Measurements from ENCODE around the gene TNFAIP2. TPM values are rescaled to one million over a fixed set of nuclear protein-coding genes. Genes with fewer than 3 reads are reported as not detected.
"Not testable (repeated sequence)": the region's sequence is repeated elsewhere in the genome, so short reads cannot be mapped to it uniquely, and the experiment has no call there.

The TNFAIP2 gene
- polyA plus RNA-seq, 3 donors = 24.6 to 405 (median 266) TPM

DNA sequence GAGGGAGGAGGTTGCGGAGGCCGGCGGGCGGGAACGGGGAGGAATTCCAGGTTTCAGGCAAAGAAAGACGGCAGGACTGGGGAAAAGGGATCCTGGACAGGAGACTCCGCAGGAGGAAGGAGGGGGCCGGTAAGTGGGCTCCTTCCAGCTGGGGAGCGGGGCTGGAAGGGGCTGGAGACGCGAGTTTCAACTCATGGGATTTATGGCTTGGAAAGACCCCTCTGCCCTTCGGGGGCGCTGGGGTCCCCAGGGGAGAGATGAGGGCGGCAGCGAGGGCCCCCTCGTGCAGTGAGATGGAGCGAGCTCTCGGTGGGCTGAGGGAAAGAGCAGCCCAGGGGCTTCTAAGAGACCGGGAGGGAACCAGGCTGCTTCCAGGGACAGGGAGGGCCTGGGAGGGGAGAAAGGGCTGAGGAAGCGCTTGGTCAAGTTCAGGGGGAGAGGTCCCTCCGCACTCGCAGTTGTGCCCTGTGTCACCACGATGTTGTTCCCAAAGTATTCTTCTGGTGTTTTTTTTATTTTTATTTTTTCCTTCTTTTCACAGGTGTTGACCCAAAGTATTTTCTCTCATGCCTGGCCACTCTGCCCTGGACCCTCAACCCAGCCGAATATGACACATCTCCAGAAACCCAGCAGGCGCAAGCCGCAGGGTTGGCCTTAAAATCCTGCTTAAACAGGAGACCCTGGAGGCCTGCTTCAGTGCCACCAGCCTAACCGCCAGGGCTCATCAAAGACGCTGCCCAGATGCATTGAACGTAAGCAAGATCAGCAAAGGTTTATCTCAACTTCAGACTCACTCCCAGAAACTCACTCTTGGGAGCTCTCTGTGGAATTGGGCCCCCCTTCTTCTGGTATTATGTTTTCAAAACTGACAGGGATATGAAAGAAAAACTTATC lies 16.1 kb downstream of the TNFAIP2 start:
- 64 to 69% (median 67%) methylated on average over 29 of the region's 29 CpGs for WGBS, 3 donors
- no peak overlapping the region for H3K27ac ChIP-seq (ENCODE audit: low read depth, low read length)

DNA sequence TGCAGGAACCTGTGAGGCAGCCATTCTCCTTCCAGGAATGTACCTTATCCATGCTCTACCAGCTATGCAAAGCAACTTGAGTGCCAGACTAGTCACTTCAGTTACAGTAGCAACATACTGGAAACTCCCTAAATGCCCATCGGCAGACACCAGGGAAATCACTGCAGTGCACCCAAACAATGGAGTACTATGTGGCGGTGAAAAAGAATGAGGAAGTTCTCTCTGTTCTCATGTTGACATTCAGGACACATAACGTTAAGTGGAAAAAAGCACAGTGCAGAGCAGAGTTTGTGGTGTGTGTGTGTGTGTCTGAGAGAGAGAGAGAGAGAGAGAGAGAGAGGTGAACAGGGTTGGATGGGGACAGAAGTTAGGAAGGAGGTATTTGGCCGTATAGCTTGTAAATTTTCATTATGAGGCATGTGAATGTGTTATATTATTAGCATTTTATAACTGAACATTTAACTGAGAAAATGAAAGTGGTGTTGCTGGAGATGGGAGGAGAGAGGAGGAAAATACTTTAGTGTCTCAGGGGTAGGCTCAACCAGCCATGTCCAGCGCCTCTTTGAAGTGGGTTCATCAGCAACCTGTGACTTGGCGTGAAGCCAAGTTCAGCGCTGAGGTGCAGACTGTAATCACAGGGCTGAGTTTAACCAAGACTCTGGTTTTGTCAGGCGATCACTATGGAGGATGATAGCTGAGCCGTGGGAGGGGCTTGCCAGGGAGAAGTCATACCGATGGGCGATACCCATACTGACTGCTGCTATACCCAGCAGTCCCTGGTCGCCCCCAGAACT lies 17.3 kb downstream of the TNFAIP2 start:
- no peak overlapping the region for H3K27ac ChIP-seq (ENCODE audit: low read depth, low read length)
- WGBS, 3 donors = 42 to 56% (median 54%) methylated on average over 12 of the region's 12 CpGs

DNA sequence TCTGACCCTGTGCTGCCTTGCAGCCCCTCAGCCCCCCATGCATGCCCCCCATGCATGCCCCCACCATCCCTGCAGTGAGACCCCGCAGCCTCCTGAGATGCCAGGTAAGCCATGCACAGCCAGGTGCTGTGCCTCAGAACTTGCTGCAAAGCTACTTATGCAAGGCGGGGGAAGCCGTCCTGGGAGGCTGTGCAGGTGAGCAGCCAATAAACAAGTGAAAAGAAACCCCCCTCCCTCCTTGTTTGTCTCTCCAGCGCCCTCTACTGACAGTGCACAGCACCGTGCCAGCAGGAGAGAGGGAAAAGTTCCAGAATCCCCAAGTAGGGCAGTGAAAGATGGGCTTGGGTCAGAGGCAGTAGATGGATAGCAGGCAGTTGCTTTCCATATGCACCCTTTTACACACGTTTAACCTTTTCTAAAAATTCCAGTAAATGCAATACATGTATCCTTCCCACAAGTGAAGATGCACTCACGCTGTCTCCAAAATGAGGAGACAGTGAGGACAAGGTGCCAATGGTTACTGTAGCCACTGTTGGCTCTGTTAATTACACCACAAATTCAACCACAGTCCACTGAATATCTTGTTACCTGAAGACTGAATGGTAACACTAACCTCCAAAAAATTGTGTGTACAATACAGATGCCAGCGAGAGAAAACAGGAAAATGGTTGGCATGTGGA lies 18.0 kb downstream of the TNFAIP2 start:
- H3K27ac ChIP-seq (ENCODE audit: low read depth, low read length) = no peak overlapping the region
- 25 to 38% (median 37%) methylated on average over 8 of the region's 8 CpGs for WGBS, 3 donors

DNA sequence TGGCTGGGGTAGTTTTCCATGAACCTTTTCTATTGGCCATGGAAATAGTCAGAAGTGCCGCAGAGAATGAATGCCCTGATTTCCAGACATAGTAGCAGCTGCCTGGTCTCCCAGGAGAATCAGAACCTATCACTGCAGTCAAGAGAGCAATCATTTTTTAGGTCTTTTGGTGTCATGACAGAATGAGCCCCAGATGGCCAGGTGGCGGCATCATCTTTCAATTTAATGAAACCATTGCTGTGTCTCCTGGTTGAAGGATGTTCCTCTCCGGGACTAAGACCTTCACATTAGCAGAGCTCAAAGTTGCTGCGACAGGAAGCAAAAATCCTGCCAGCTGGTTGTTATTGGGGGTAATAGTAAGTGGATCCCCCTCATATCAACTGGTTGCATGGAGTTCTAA lies 18.8 kb downstream of the TNFAIP2 start:
- H3K27ac ChIP-seq (ENCODE audit: low read depth, low read length) = no peak overlapping the region
- 59 to 93% (median 92%) methylated on average over 4 of the region's 4 CpGs for WGBS, 3 donors

DNA sequence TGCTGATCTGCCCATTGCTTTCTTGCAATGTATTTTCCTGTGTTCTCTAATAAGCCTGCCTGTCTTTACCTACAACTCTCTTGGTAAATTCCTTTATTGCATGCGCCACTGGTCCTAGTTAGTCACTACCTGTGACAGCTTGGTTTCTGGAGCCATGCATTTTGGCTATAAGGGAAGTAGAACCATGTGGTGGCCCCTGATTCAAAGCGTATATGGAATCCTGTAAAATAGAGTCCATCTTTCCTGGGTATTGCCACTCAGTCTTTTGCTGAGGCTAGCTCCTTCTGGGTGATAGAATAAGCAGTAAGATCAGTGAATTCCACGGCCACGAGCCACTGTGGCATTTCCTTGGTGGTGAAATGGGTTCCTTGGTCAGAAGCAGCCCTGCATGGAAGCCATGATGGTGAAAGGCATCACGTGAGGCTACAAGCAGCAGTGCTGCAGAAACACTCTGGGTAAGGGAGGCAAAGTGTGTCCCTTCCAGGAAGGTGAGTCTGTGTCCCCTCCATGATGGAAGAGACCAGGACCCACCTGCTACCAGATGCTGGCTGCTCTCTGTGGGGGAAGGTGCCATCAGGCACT lies 19.6 kb downstream of the TNFAIP2 start:
- no peak overlapping the region for H3K27ac ChIP-seq (ENCODE audit: low read depth, low read length)
- 62 to 82% (median 65%) methylated on average over 5 of the region's 5 CpGs for WGBS, 3 donors

DNA sequence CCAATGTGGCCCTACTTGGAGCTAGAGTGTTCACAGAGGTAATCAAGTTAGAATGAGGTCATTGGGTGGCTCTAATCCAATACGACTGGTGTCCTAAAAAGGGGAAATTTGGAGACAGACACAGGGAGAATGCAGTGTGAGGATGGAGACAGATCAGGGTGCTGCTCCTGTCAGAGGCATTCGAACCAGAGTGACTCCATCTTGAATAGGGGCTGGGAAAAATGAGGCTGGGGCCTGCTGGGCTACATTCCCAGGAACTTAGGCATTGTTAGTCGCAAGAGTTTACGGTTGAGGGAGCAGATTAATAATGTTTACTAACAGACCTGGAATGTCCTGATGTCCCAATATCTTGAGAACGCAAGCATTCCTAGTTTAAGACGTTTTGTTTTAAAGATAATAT lies 20.2 kb downstream of the TNFAIP2 start:
- 70 to 76% (median 75%) methylated on average over 6 of the region's 6 CpGs for WGBS, 3 donors
- H3K27ac ChIP-seq (ENCODE audit: low read depth, low read length) = no peak overlapping the region

DNA sequence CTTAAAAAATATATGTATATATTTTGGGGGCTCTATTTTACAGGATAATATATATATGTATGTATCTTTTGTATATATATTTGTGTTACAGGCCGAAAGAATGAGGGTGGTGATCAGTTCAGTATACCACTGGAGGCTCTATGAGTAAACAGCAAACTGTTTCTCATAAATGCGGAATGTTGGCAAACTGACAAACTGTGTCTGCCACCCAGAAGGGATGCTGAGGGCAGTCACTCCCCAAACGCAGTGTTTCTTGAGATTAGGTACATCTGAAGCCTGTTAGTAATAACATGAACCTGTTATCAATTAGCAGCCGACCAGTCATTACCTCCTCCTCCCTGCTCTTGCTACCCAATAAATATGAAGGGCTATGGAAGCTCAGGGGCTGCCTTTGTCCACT lies 20.8 kb downstream of the TNFAIP2 start:
- H3K27ac ChIP-seq (ENCODE audit: low read depth, low read length) = no peak overlapping the region
- 71% methylated on average over 4 of the region's 4 CpGs for WGBS, 3 donors

DNA sequence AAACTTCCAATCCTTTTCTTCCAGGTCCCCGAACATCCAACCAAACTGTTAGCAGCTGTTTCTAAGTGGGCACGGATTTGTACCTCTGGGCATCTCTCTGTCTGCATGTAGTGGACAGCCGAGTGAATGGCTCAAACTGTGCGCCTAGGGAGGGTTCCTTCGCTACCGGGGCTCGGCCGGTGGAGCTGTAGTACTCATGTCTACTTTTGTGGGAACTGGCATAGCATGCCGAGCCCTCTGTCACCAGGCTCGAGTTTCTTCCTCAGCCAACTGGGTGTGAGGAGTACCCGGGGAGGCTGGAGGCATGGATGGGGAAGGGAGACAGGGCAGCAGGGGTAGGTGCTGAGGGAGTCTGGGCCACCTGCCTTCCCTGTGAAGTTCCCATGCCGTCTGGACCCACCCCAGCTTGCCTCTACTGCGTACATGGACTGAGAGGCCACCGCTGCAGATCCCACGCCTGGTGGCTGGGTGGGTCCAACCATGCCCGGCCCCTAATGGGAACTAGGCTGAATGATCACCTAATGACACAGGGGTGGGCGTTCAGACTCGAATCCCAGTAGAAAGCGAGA lies 23.0 kb downstream of the TNFAIP2 start:
- WGBS, 3 donors = 86 to 89% (median 89%) methylated on average over 19 of the region's 19 CpGs
- H3K27ac ChIP-seq (ENCODE audit: low read depth, low read length) = no peak overlapping the region

DNA sequence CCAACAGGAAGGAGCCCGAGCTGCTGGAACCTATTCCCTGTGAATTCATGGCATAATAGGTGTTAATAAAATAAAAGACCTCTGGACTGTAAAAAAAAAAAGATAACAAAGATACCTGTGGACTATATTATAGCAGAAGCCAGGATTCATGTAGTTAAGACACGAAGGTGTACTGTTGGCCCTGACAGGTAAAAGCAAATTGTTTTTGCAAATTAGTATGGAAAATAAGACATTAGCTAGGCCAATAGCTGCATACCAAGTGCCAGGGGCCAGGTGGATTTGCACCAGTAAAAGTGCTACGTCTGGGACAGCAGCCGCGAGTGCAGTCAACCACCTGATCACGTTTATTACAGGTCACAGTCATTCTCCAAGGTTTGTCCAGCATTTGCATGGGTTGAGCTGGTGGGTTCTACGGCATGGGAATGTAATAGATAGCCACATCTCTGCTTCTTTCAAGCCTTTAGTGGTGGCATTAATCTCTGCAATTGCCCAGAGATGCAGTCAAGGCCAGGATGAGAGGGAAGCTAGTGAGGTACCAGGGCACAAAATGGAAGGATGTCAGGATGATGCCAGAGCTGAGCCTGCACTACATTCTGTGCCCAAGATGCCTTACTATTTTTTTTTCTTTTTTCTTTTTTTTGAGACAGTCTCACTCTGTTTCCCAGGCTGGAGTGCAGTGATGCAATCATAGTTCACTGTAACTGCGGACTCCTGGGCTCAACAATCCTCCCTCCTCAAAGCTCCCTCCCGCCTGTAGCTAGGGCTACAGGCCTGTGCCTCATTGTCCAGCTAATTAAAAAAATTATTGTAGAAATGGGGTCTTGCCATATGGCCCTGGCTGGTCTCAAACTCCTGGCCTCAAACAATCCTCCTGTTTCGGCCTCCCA lies 26.3 kb downstream of the TNFAIP2 start:
- no peak overlapping the region for H3K27ac ChIP-seq (ENCODE audit: low read depth, low read length)
- WGBS, 3 donors = 85 to 86% (median 86%) methylated on average over 10 of the region's 10 CpGs

DNA sequence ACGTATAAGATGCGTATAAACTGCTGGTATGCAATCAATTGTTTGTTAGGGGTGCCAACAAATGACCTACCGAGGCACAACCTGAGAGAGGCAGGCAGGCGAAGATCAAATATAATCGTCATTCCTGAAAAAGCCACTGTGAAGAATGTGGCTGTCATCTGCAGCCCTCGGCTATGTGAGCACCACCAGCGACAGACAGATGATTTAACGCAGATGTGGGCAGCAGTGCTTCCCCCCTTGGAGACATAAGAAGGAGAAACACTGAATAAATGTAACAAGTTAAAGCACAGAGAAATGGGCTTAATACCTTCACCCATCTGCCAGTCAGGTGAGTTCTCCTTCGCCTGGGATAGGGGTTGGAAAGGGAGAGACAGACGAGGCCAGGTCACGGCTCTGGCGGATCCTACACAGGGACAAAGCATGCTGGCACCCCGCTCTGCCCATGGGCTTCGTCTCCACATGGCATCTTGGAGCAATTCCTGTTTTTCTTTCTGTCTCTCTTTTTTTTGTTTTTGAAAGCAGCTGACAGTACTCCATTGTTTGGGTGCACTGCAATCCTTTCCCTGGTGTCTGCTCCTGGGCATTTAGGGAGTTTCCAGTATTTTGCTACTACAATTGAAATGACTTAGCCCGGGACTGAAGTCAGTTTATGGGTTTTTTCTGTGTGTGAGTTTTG lies 28.1 kb downstream of the TNFAIP2 start:
- 68 to 81% (median 79%) methylated on average over 15 of the region's 15 CpGs for WGBS, 3 donors
- no peak overlapping the region for H3K27ac ChIP-seq (ENCODE audit: low read depth, low read length)

DNA sequence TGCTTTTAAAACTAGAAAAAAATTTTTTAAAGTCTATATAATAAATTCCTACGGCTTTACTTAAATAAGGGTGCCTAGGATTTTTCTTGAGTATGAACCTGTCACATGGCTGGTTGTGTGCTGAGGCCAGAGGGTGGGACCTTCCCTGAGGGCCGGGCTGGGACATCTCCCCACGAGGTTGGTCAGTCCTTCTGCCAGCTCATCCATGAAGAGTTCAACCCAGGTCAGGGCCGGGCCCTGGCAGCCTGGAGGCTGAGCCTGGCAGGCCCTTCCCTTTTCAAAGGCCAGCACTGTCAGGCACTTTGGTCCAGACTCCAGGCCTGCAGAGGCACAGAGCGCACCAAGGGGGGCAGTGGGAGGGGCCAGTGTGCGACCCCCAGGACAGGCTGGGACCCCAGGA lies 31.7 kb downstream of the TNFAIP2 start:
- no peak overlapping the region for H3K27ac ChIP-seq (ENCODE audit: low read depth, low read length)
- WGBS, 3 donors = 31 to 51% (median 40%) methylated on average over 6 of the region's 6 CpGs

DNA sequence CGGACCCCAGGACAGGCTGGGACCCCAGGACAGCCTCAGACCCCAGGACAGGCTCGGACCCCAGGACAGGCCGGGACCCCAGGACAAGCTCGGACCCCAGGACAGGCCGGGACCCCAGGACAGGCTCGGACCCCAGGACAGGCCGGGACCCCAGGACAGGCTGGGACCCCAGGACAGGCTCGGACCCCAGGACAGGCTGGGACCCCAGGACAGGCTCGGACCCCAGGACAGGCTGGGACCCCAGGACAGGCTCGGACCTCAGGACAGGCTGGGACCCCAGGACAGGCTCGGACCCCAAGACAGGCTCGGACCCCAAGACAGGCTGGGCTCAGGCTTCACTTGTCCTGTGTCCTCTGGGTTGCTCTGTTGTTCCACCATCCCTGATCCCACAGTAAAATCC lies 32.2 kb downstream of the TNFAIP2 start:
- WGBS, 3 donors = 90 to 97% (median 94%) methylated on average over 11 to 12 of the region's 12 CpGs
- not testable (repeated sequence) for H3K27ac ChIP-seq (ENCODE audit: low read depth, low read length)

DNA sequence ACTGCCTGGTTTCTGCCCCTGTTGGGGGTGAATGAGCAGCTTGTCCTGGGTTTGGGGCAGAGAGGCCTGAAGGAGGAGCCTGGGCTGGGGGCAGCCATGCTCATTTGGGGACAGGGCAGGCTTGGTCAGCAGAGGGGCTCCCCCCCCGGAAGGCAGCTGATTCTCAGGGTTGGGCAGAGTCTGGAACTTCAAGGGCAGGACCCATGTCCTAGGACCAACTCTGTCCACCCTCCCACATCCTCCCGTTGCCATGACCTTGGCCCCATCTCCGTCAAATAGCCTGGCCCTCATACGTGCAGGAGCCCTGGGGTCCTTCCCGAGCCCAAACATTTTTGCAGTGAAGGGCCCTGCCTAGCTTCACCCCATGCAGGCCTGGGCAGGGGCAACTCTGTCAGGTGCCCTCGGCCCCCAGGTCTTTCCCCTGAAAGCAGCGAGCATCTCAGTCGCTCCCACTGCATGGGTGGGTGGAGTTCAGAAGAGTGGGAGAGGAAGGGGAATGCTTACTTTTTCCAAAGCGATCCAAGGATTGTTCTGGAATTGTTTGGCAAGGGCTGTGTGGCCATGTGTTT lies 32.6 kb downstream of the TNFAIP2 start:
- no peak overlapping the region for H3K27ac ChIP-seq (ENCODE audit: low read depth, low read length)
- WGBS, 3 donors = 80 to 87% (median 82%) methylated on average over 9 of the region's 9 CpGs

DNA sequence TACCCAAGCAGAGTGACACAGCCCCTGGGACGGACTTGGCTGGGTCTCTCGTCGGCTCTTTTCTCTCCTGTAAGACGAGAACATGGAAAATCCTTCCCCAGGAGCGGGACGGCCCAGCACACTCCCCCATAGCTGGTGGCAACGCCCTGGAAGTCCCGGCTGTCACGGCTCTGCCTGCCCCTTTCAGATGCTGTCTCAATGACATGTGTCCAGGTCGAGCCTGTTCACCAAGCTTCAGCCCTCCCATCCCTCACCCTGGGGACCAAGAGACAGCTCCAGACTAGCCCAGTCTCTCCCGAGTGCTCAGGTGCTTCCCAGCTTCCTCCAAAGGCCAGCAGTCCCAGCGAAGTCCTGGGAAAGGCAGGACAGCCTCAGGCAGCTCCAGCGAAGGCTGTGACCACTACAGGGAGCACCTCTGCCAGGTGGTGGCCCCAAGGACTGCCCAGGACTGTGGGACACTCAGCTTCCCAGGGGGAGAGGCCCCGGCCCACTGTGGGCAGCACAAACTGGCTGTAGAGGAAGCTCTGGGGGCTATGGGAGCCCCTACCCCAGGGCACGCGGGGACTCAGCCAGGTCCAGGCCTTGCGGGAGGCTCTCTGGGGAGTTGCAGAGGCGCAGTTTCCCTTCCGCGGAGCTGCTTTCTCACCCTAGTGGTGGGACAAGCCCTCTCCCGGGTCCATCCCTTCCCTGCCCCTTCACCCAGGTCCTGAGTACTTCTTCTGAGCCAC lies 33.6 kb downstream of the TNFAIP2 start:
- no peak overlapping the region for H3K27ac ChIP-seq (ENCODE audit: low read depth, low read length)
- 59 to 84% (median 75%) methylated on average over 20 to 21 of the region's 21 CpGs for WGBS, 3 donors

DNA sequence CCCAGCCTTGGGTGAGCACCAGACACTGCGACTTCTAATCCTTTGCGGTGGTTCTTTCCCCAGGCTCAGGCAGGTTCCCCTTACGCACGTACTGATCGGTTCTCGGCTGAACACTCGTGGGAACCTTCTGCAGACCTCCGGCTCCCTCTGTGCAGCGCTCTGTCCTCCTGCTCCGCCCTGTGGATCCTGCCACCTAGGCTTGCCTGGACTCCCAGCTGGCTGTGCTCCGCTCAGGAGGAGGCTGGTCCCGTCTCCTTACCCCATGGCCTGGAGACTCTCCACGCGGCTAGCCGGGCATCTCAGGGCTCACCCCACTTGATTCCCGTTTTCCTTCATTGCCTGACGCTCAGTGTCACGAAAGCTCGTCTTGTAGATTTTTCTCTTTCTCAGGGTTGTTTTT lies 34.7 kb downstream of the TNFAIP2 start:
- 91 to 94% (median 93%) methylated on average over 19 of the region's 19 CpGs for WGBS, 3 donors
- H3K27ac ChIP-seq (ENCODE audit: low read depth, low read length) = no peak overlapping the region

DNA sequence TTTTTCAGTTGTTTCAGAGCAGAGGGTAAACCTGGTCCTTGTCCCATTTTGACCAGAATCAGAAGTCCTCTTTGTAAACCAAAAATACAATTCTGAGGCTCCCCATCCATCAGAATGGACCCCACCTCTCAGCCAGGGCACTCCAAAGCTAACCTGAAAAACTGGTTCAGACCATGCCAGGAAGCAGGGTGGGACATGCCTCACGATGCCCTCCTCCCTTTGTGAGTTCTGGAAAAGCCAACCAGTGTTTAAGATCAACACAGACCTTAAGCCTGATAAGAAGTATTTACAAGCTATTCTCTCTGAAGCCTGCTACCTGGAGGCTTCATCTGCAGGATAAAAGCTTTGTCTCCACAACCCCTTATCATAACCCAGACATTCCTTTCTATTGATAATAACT lies 35.4 kb downstream of the TNFAIP2 start:
- no peak overlapping the region for H3K27ac ChIP-seq (ENCODE audit: low read depth, low read length)
- WGBS, 3 donors = 25 to 58% (median 47%) methylated on average over 1 of the region's 1 CpG

Data from adipose tissue (tissue), 3 donors.